OCI-LY1 (cell line): ENCODE measurements around the gene FBXO28.
"Not testable (repeated sequence)": the region's sequence is repeated elsewhere in the genome, so short reads cannot be mapped to it uniquely, and the experiment has no call there.

Source experiments
- H2AFZ ChIP-seq: fragments of 200-600 bp; sonication (generic), shearing (Covaris generic); 2 replicates; pipeline ENCODE4 v1.6.0; 2014; ENCODE audit warnings: antibody characterized with exemption, mild to moderate bottlenecking, low read length
- H3F3A ChIP-seq: fragments of 200-600 bp; sonication (generic), shearing (Covaris generic); 2 replicates; pipeline ENCODE4 v1.6.0; 2014; ENCODE audit warnings: mild to moderate bottlenecking, antibody characterized with exemption, low read length, moderate library complexity; ENCODE audit not compliant: insufficient read depth
- H3K27ac ChIP-seq: fragments of 200-600 bp; sonication (generic); 2 replicates; pipeline ENCODE4 v1.5.1; 2014; ENCODE audit warnings: low read length, mixed run types, mild to moderate bottlenecking, low read depth; ENCODE audit not compliant: poor library complexity, severe bottlenecking
- H3K27me3 ChIP-seq: fragments of 200-600 bp; sonication (generic); 2 replicates; pipeline ENCODE4 v1.6.0; 2014; ENCODE audit warnings: antibody characterized with exemption, mild to moderate bottlenecking, low read length, moderate library complexity; ENCODE audit not compliant: insufficient read depth
- H3K36me3 ChIP-seq: fragments of 200-600 bp; sonication (generic); 2 replicates; pipeline ENCODE4 v1.6.1; 2014; ENCODE audit warnings: mild to moderate bottlenecking, antibody characterized with exemption, low read length, moderate library complexity, mixed read lengths; ENCODE audit not compliant: insufficient read depth
- H3K4me1 ChIP-seq: fragments of 200-600 bp; sonication (generic); 2 replicates; pipeline ENCODE4 v1.5.1; 2014; ENCODE audit warnings: mild to moderate bottlenecking, low read length, moderate library complexity; ENCODE audit not compliant: insufficient read depth, severe bottlenecking
- H3K4me2 ChIP-seq: fragments of 200-600 bp; sonication (generic), shearing (Covaris generic); 2 replicates; pipeline ENCODE4 v1.6.1; 2014; ENCODE audit warnings: low read length
- H3K4me3 ChIP-seq: fragments of 200-600 bp; sonication (generic); 2 replicates; pipeline ENCODE4 v1.5.1; 2014; ENCODE audit warnings: low read length, low read depth, mild to moderate bottlenecking, mixed read lengths; ENCODE audit not compliant: poor library complexity, severe bottlenecking
- H3K79me2 ChIP-seq: fragments of 200-600 bp; shearing (Covaris generic); 2 replicates; pipeline ENCODE4 v1.6.1; 2016; ENCODE audit warnings: mixed run types, low read length, mixed read lengths; ENCODE audit not compliant: insufficient read depth
- H3K9ac ChIP-seq: fragments of 200-600 bp; sonication (generic), shearing (Covaris generic); 2 replicates; pipeline ENCODE4 v1.6.1; 2014; ENCODE audit warnings: mild to moderate bottlenecking, low read length, mixed read lengths
- H3K9me2 ChIP-seq: fragments of 200-600 bp; sonication (generic), shearing (Covaris generic); 2 replicates; pipeline ENCODE4 v1.6.1; 2014; ENCODE audit warnings: low read depth, mild to moderate bottlenecking, low read length, mixed read lengths
- H3K9me3 ChIP-seq: fragments of 200-600 bp; shearing (Covaris generic); 2 replicates; pipeline ENCODE4 v1.6.1; 2014; ENCODE audit warnings: low read length, mixed read lengths
- H4K20me1 ChIP-seq: fragments of 200-600 bp; sonication (generic), shearing (Covaris generic); 2 replicates; pipeline ENCODE4 v1.6.0; 2016; ENCODE audit warnings: mild to moderate bottlenecking, low read length; ENCODE audit not compliant: insufficient read depth
- CTCF ChIP-seq: fragments of 200-600 bp; sonication (generic), shearing (Covaris generic); IDR thresholded peaks from 2 replicates; pipeline ENCODE4 v1.5.1; 2017; ENCODE audit warnings: mild to moderate bottlenecking, antibody characterized with exemption, low read length, moderate library complexity, mixed read lengths
- EZH2 ChIP-seq: fragments of 200-600 bp; sonication (generic), shearing (Covaris generic); IDR thresholded peaks from 2 replicates; pipeline ENCODE4 v1.8.0; 2017; ENCODE audit warnings: borderline replicate concordance, mixed run types, mild to moderate bottlenecking, antibody characterized with exemption, low read length, moderate library complexity, mixed read lengths

The FBXO28 gene

GRCh38 chr1:224201853-224202252 is 87.9 kb downstream of the FBXO28 start:
- no peaks in the 10 kb centered on the region for H3K36me3 ChIP-seq
- H3K9ac ChIP-seq = no peak overlapping the region
- H4K20me1 ChIP-seq = no peaks in the 10 kb centered on the region
- peaks cover 13% of the 10 kb centered on the region for H3K4me1 ChIP-seq
- no peaks in the 10 kb centered on the region for H3K9me2 ChIP-seq
- no peaks in the 10 kb centered on the region for H3K27me3 ChIP-seq
- H3F3A ChIP-seq = no peaks in the 10 kb centered on the region
- H2AFZ ChIP-seq = no peak overlapping the region
- no peak overlapping the region for H3K27ac ChIP-seq
- no peaks in the 10 kb centered on the region for H3K9me3 ChIP-seq
- no peak overlapping the region for H3K4me3 ChIP-seq
- no peak overlapping the region for H3K4me2 ChIP-seq
- TF ChIP-seq EZH2 = no peak
- no peak for TF ChIP-seq CTCF
- no peaks in the 10 kb centered on the region for H3K79me2 ChIP-seq

GRCh38 chr1:224203243-224204016 is 89.5 kb downstream of the FBXO28 start:
- H3K27ac ChIP-seq = no peak overlapping the region
- H3K9ac ChIP-seq = no peak overlapping the region
- no peaks in the 10 kb centered on the region for H3F3A ChIP-seq
- TF ChIP-seq CTCF (no peak), EZH2 (no peak)
- no peaks in the 10 kb centered on the region for H3K9me3 ChIP-seq
- H3K4me1 ChIP-seq = peaks cover 13% of the 10 kb centered on the region
- no peaks in the 10 kb centered on the region for H3K36me3 ChIP-seq
- H3K4me3 ChIP-seq = no peak overlapping the region
- H3K9me2 ChIP-seq = no peaks in the 10 kb centered on the region
- no peak overlapping the region for H3K4me2 ChIP-seq
- H4K20me1 ChIP-seq = no peaks in the 10 kb centered on the region
- no peaks in the 10 kb centered on the region for H3K79me2 ChIP-seq
- no peak overlapping the region for H2AFZ ChIP-seq
- no peaks in the 10 kb centered on the region for H3K27me3 ChIP-seq

- Histone ChIP-seq H3K4me1 (peaks cover 20% of the 10 kb centered on the region), H3K9me2 (no peaks in the 10 kb centered on the region), H3K36me3 (no peaks in the 10 kb centered on the region), H3K27ac (no peak overlapping the region), H2AFZ (no peak overlapping the region), H4K20me1 (no peaks in the 10 kb centered on the region), H3K4me2 (no peak overlapping the region), H3K79me2 (no peaks in the 10 kb centered on the region), H3K4me3 (no peak overlapping the region), H3K9me3 (no peaks in the 10 kb centered on the region), H3K9ac (no peak overlapping the region), H3K27me3 (no peaks in the 10 kb centered on the region), H3F3A (no peaks in the 10 kb centered on the region)
- no peak for TF ChIP-seq EZH2
- TF ChIP-seq CTCF = no peak
Measured at GRCh38 chr1:224205438-224205840, 91.5 kb downstream of the FBXO28 start.

GRCh38 chr1:224205931-224206538 is 92.1 kb downstream of the FBXO28 start:
- not testable (repeated sequence) for H3K9me3 ChIP-seq, H3K79me2 ChIP-seq, H3K9ac ChIP-seq, H4K20me1 ChIP-seq, H3K9me2 ChIP-seq, H3K4me2 ChIP-seq, H3K27me3 ChIP-seq, H3F3A ChIP-seq, H3K36me3 ChIP-seq, H3K4me3 ChIP-seq, H2AFZ ChIP-seq, H3K27ac ChIP-seq
- H3K4me1 ChIP-seq = peaks cover 20% of the 10 kb centered on the region
